Measurements from ENCODE around the gene INPP1.
A peak's percentile ranks its signal among the peaks of the same experiment; 100 is the strongest.

INPP1 gene

DNA sequence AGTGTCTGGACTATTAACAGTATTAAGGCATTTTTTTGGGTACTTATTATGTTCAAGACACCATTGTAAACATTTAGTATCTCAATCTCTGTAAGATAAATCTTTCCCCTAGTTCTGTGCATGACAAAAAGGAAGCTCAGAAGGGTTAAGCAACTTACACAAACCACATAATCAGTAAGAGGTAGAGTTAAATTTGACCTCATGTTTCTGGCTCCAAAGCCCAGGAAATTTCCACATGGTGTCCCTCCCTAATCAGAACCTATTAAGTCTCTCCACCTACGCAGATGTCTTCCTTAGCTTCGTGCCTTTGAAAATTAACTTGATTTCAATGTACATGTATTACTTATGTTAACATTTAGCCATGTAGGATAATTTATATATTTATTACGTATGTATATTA, 66.8 kb downstream of the INPP1 start:
- no peak overlapping the region for H3K4me3 ChIP-seq (ENCODE audit: low read length)
- H3K4me1 ChIP-seq (ENCODE audit: low read length) = peaks cover 11% of the 10 kb centered on the region; the same call in 1 of the 2 replicates

DNA sequence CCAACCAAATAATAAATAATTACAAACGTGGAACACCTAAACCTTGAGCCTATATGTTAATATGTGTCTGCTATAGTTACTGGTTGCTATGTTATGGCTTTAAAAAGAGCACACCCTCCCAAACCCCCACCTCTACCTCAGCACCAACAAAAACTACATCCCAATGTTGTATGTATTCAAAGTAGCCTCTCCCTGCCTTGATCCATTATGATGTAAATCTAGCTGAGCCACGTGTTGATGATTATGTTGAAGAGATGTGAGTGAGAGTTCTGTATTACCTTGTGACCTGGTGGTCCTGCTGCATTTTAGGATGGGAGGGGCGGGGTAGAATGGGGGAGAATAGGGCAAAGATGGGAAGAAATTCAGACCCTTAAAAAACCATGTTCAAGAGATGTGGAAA, 69.6 kb downstream of the INPP1 start:
- no peaks in the 10 kb centered on the region for H3F3A ChIP-seq (ENCODE audit: insufficient read depth, low read length)
- TF ChIP-seq EZH2phosphoT487 (IDR thresholded peaks at IDR 0.05; ENCODE audit: low read length) = no peak
- no peak for TF ChIP-seq CTCF (IDR thresholded peaks at IDR 0.05; ENCODE audit: low read length)
- TF ChIP-seq EZH2 (optimal IDR thresholded peaks at IDR 0.05; ENCODE audit: low read depth, low read length) = no peak
- H3K9me3 ChIP-seq (replicated peaks; ENCODE audit: insufficient read depth, low read length) = no peaks in the 10 kb centered on the region
- no peak overlapping the region for H3K9ac ChIP-seq (ENCODE audit: low read length)
- peaks cover 37% of the 10 kb centered on the region for H3K79me2 ChIP-seq (ENCODE audit: low read length)
- H4K20me1 ChIP-seq (ENCODE audit: insufficient read depth, low read length) = no peaks in the 10 kb centered on the region
- no peak overlapping the region for H3K4me2 ChIP-seq (ENCODE audit: low read depth, low read length)
- H2AFZ ChIP-seq (ENCODE audit: low read length) = no peak overlapping the region
- peaks cover 8% of the 10 kb centered on the region; the same call in 1 of the 2 replicates for H3K4me1 ChIP-seq (ENCODE audit: low read length)
- no peak for DNase-seq
- H3K36me3 ChIP-seq (replicated peaks; ENCODE audit: insufficient read depth, low read length) = no peaks in the 10 kb centered on the region
- H3K27me3 ChIP-seq (replicated peaks; ENCODE audit: insufficient read depth, low read length) = no peaks in the 10 kb centered on the region
- H3K9me2 ChIP-seq (replicated peaks; ENCODE audit: insufficient read depth, low read length) = no peaks in the 10 kb centered on the region
- no peak overlapping the region for H3K4me3 ChIP-seq (ENCODE audit: low read length)
- H3K27ac ChIP-seq (ENCODE audit: low read length) = no peak overlapping the region

More for the DNA sequence above, 66.8 kb downstream of the INPP1 start:
- Histone ChIP-seq H3K9ac (ENCODE audit: low read length) (no peak overlapping the region), H4K20me1 (ENCODE audit: insufficient read depth, low read length) (no peaks in the 10 kb centered on the region), H3K36me3 (replicated peaks; ENCODE audit: insufficient read depth, low read length) (no peaks in the 10 kb centered on the region), H3K27ac (ENCODE audit: low read length) (no peak overlapping the region), H3K79me2 (ENCODE audit: low read length) (peaks cover 37% of the 10 kb centered on the region), H3F3A (ENCODE audit: insufficient read depth, low read length) (no peaks in the 10 kb centered on the region), H3K9me2 (replicated peaks; ENCODE audit: insufficient read depth, low read length) (no peaks in the 10 kb centered on the region), H3K4me2 (ENCODE audit: low read depth, low read length) (no peak overlapping the region), H3K27me3 (replicated peaks; ENCODE audit: insufficient read depth, low read length) (no peaks in the 10 kb centered on the region), H2AFZ (ENCODE audit: low read length) (no peak overlapping the region), H3K9me3 (replicated peaks; ENCODE audit: insufficient read depth, low read length) (no peaks in the 10 kb centered on the region)
- TF ChIP-seq EZH2phosphoT487 (IDR thresholded peaks at IDR 0.05; ENCODE audit: low read length) (no peak), EZH2 (optimal IDR thresholded peaks at IDR 0.05; ENCODE audit: low read depth, low read length) (no peak), CTCF (IDR thresholded peaks at IDR 0.05; ENCODE audit: low read length) (no peak)
- DNase-seq = no peak

- no peak for TF ChIP-seq EZH2phosphoT487 (IDR thresholded peaks at IDR 0.05; ENCODE audit: low read length)
- H3K9me2 ChIP-seq (replicated peaks; ENCODE audit: insufficient read depth, low read length) = no peaks in the 10 kb centered on the region
- H2AFZ ChIP-seq (ENCODE audit: low read length) = no peak overlapping the region
- H3K4me3 ChIP-seq (ENCODE audit: low read length) = no peak overlapping the region
- no peaks in the 10 kb centered on the region for H3F3A ChIP-seq (ENCODE audit: insufficient read depth, low read length)
- no peak overlapping the region for H3K9ac ChIP-seq (ENCODE audit: low read length)
- no peak overlapping the region for H3K27ac ChIP-seq (ENCODE audit: low read length)
- DNase-seq = no peak
- no peaks in the 10 kb centered on the region for H3K27me3 ChIP-seq (replicated peaks; ENCODE audit: insufficient read depth, low read length)
- peaks cover 37% of the 10 kb centered on the region for H3K79me2 ChIP-seq (ENCODE audit: low read length)
- no peaks in the 10 kb centered on the region for H4K20me1 ChIP-seq (ENCODE audit: insufficient read depth, low read length)
- no peak overlapping the region for H3K4me2 ChIP-seq (ENCODE audit: low read depth, low read length)
- H3K9me3 ChIP-seq (replicated peaks; ENCODE audit: insufficient read depth, low read length) = no peaks in the 10 kb centered on the region
- no peaks in the 10 kb centered on the region for H3K36me3 ChIP-seq (replicated peaks; ENCODE audit: insufficient read depth, low read length)
- H3K4me1 ChIP-seq (ENCODE audit: low read length) = peaks cover 8% of the 10 kb centered on the region; the same call in 1 of the 2 replicates
These were observed 70.0 kb downstream of the INPP1 start for GRCh38 chr2:190413421-190413820.

GRCh38 chr2:190415251-190415650, 71.9 kb downstream of the INPP1 start:
- Histone ChIP-seq H3K27ac (ENCODE audit: low read length) (no peak overlapping the region), H3K27me3 (replicated peaks; ENCODE audit: insufficient read depth, low read length) (no peaks in the 10 kb centered on the region), H3K9me2 (replicated peaks; ENCODE audit: insufficient read depth, low read length) (no peaks in the 10 kb centered on the region), H4K20me1 (ENCODE audit: insufficient read depth, low read length) (no peaks in the 10 kb centered on the region), H3K36me3 (replicated peaks; ENCODE audit: insufficient read depth, low read length) (no peaks in the 10 kb centered on the region), H3K9ac (ENCODE audit: low read length) (no peak overlapping the region), H3K4me3 (ENCODE audit: low read length) (no peak overlapping the region), H3K4me1 (ENCODE audit: low read length) (no peaks in the 10 kb centered on the region), H3K79me2 (ENCODE audit: low read length) (peaks cover 24% of the 10 kb centered on the region), H3F3A (ENCODE audit: insufficient read depth, low read length) (no peaks in the 10 kb centered on the region), H3K9me3 (replicated peaks; ENCODE audit: insufficient read depth, low read length) (no peaks in the 10 kb centered on the region), H2AFZ (ENCODE audit: low read length) (no peak overlapping the region), H3K4me2 (ENCODE audit: low read depth, low read length) (0 out of 2 replicates have a peak overlapping the region, but pooled peaks have one; percentile 8)
- no peak for DNase-seq
- TF ChIP-seq EZH2phosphoT487 (IDR thresholded peaks at IDR 0.05; ENCODE audit: low read length) (no peak), CTCF (IDR thresholded peaks at IDR 0.05; ENCODE audit: low read length) (no peak), EZH2 (optimal IDR thresholded peaks at IDR 0.05; ENCODE audit: low read depth, low read length) (no peak)

All from MM.1S (cell line).